HepG2 (cell line): ENCODE data around the gene MACROD2. TPM values are rescaled to one million over a fixed set of nuclear protein-coding genes. Genes with fewer than 3 reads are reported as not detected.

Experiments
- ATRX ChIP-seq: sonication (generic); formaldehyde crosslinking; IDR thresholded peaks from 2 replicates; pipeline ENCODE4 v1.4.0; 2020; ENCODE audit warnings: missing genetic modification reagents, borderline replicate concordance
- CHD4 ChIP-seq: fragments of 200-600 bp; sonication (generic); IDR thresholded peaks from 2 replicates; pipeline ENCODE4 v1.7.0; 2017; ENCODE audit warnings: mild to moderate bottlenecking, low read length, borderline replicate concordance
- ELF3 ChIP-seq: IDR thresholded peaks from 2 replicates; pipeline ENCODE4 v1.6.1; 2016; ENCODE audit warnings: missing genetic modification reagents, missing compliant biosample characterization
- GZF1 ChIP-seq: sonication (generic); formaldehyde crosslinking; IDR thresholded peaks from 2 replicates; pipeline ENCODE4 v1.5.1; 2020; ENCODE audit warnings: mild to moderate bottlenecking, missing genetic modification reagents
- MIXL1 ChIP-seq: IDR thresholded peaks from 2 replicates; pipeline ENCODE4 v1.6.1; 2016
- NPAS2 ChIP-seq: sonication (generic); formaldehyde crosslinking; IDR thresholded peaks from 2 replicates; pipeline ENCODE4 v1.8.0; 2022; ENCODE audit warnings: mild to moderate bottlenecking, missing genetic modification reagents, borderline replicate concordance
- NR2F1 ChIP-seq, 2 experiments: fragments of 450-650 bp in 1 of 2; formaldehyde crosslinking in 1 of 2; IDR thresholded peaks; 2 replicates each; pipeline versions ENCODE4 v1.5.0 to v1.6.1; 2016 to 2020; ENCODE audit warnings: mild to moderate bottlenecking in 1 of 2, missing compliant biosample characterization in 1 of 2, missing genetic modification reagents in 1 of 2, moderate library complexity in 1 of 2
- PHF21A ChIP-seq: sonication (generic); formaldehyde crosslinking; IDR thresholded peaks from 2 replicates; pipeline ENCODE4 v1.5.0; 2020; ENCODE audit warnings: mild to moderate bottlenecking, missing genetic modification reagents
- REL ChIP-seq: sonication (generic); formaldehyde crosslinking; conservative IDR thresholded peaks from 2 replicates; pipeline ENCODE4 v1.8.0; 2022; ENCODE audit warnings: mild to moderate bottlenecking, missing genetic modification reagents, moderate library complexity
- SMAD3 ChIP-seq: sonication (generic); formaldehyde crosslinking; IDR thresholded peaks from 2 replicates; pipeline ENCODE4 v1.4.0; 2020; ENCODE audit warnings: missing genetic modification reagents
- SMAD9 ChIP-seq: sonication (generic); formaldehyde crosslinking; IDR thresholded peaks from 2 replicates; pipeline ENCODE4 v1.5.1; 2020; ENCODE audit warnings: mild to moderate bottlenecking, missing genetic modification reagents
- SRSF9 ChIP-seq: fragments of 200-400 bp; formaldehyde crosslinking; IDR thresholded peaks from 2 replicates; pipeline ENCODE4 v1.6.1; 2018; ENCODE audit warnings: borderline replicate concordance, mild to moderate bottlenecking, low read depth, low read length; ENCODE audit not compliant: insufficient read depth, poor library complexity, severe bottlenecking
- ZBTB42 ChIP-seq: sonication (generic); formaldehyde crosslinking; IDR thresholded peaks from 2 replicates; pipeline ENCODE4 v1.5.0; 2020; ENCODE audit warnings: mild to moderate bottlenecking, missing genetic modification reagents
- ZNF44 ChIP-seq: sonication (generic); formaldehyde crosslinking; IDR thresholded peaks from 2 replicates; pipeline ENCODE4 v1.5.1; 2020; ENCODE audit warnings: mild to moderate bottlenecking, missing genetic modification reagents
- ZNF562 ChIP-seq: sonication (generic); formaldehyde crosslinking; IDR thresholded peaks from 2 replicates; pipeline ENCODE4 v1.8.0; 2022; ENCODE audit warnings: missing genetic modification reagents, borderline replicate concordance
- ZNF567 ChIP-seq: sonication (generic); formaldehyde crosslinking; IDR thresholded peaks from 2 replicates; pipeline ENCODE4 v1.8.1; 2023; ENCODE audit warnings: mild to moderate bottlenecking, missing genetic modification reagents, borderline replicate concordance
- polyA plus RNA-seq, 8 experiments: library from polyadenylated mRNA; depleted of rRNA in 3 of 8; stranded (reverse) in 7 of 8; unstranded in 1 of 8; fragments of >200 nt; fragmentation: Illumina TruSeq in 4 of 8; extraction: Trizol in 4 of 8; gene quantifications; 2 replicates each; pipeline versions ENCODE4 v1.2.1 to v1.2.3, GENCODE V29; 2011 to 2016; ENCODE audit warnings: low read depth in 4 of 8, missing spikeins in 1 of 8, mixed read lengths in 1 of 8; ENCODE audit not compliant: insufficient read depth in 1 of 8
- total RNA-seq, 5 experiments: library from RNA; depleted of rRNA; stranded (reverse); fragments of >200 nt; fragmentation: Illumina TruSeq; extraction: Trizol; gene quantifications; 2 replicates each; pipeline ENCODE4 v1.2.3, GENCODE V29; 2016; ENCODE audit warnings: low read depth in 1 of 5
- TF ChIP-seq, protein P1 (sequence below): sonication (generic); formaldehyde crosslinking; IDR thresholded peaks from 2 replicates; pipeline ENCODE4 v1.4.0; 2020; ENCODE audit warnings: mild to moderate bottlenecking, missing genetic modification reagents
- TF ChIP-seq, protein P2 (sequence below): sonication (generic); IDR thresholded peaks from 2 replicates; pipeline ENCODE4 v1.6.1; 2016; ENCODE audit warnings: low read depth, borderline replicate concordance
- TF ChIP-seq, protein P3 (sequence below): IDR thresholded peaks from 2 replicates; pipeline ENCODE4 v1.6.1; 2016; ENCODE audit warnings: missing genetic modification reagents, missing compliant biosample characterization
- TF ChIP-seq, protein P4 (sequence below): sonication (generic); formaldehyde crosslinking; IDR thresholded peaks from 2 replicates; pipeline ENCODE4 v1.5.1; 2020; ENCODE audit warnings: mild to moderate bottlenecking, moderate library complexity, missing genetic modification reagents
- TF ChIP-seq, protein P5 (sequence below): sonication (generic); formaldehyde crosslinking; IDR thresholded peaks from 2 replicates; pipeline ENCODE4 v1.8.0; 2022; ENCODE audit warnings: low read depth, missing genetic modification reagents
- TF ChIP-seq, protein P6 (sequence below), 2 experiments: sonication (generic) in 1 of 2; formaldehyde crosslinking in 1 of 2; IDR thresholded peaks; 2 replicates each; pipeline versions ENCODE4 v1.5.1 to v1.6.1; 2011 to 2020; ENCODE audit warnings: borderline replicate concordance in 1 of 2, low read depth in 1 of 2, low read length in 1 of 2, mild to moderate bottlenecking in 1 of 2, missing genetic modification reagents in 1 of 2, moderate library complexity in 1 of 2

MACROD2 gene
- total and polyA plus RNA-seq, 2 of the 13 experiments (the other 11 are each of a cell fraction or from before 2014, with no cell fraction given), result 0.13 to 0.51 TPM

DNA sequence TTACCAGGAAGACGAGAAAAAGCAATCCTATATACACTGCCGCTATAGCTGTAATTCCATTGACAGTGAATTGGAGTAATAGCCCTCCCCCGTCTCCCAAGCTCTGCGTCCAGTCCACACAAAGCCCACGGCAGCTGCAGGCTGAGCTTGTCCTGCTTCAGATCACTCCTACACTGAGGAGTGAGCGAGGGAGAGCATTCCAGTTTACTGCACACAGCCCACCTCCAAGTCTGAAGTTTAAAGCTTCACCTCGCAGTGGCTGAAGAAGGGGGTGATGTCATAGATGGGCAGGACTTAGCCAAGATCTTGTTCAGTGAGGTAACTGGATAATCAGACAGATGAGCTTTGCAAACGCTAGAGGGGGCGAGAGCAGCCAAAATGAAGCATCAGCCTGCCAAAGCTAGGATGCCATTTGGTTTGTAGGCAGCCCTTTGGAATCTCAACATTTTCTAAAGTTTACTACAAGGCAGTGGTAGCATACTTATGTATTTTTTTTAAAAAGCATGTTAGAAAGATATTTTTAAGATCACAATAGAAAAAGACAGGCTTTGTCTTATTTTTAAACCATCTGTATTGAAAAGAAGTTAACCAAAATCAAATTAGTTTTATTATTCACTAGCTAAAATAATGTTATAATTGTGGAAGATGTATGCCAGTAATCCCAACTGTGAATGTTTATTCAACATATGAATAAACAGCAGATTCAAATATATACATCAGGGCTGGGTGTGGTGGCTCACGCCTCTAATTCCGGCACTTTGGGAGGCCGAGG, 342.3 kb downstream of the MACROD2 start, which contains the start of gene FLRT3 (continued):
- TF ChIP-seq, protein P1, sequence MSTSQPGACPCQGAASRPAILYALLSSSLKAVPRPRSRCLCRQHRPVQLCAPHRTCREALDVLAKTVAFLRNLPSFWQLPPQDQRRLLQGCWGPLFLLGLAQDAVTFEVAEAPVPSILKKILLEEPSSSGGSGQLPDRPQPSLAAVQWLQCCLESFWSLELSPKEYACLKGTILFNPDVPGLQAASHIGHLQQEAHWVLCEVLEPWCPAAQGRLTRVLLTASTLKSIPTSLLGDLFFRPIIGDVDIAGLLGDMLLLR, result no peak
- TF ChIP-seq PHF21A (peak; percentile 53), CHD4 (no peak), ELF3 (CRISPR knock-in tag) (peak; percentile 81), NR2F1 (CRISPR knock-in tag; IDR thresholded peaks at IDR 0.05) (no peak), ZBTB42 (CRISPR knock-in tag) (no peak), SRSF9 (no peak), SMAD3 (peak; percentile 85), ATRX (CRISPR knock-in tag) (no peak), MIXL1 (CRISPR knock-in tag) (peak; percentile 92), SMAD9 (CRISPR knock-in tag) (no peak), ZNF567 (no peak), GZF1 (CRISPR knock-in tag) (no peak), NPAS2 (CRISPR knock-in tag) (no peak), ZNF562 (CRISPR knock-in tag) (no peak), ZNF44 (CRISPR knock-in tag) (no peak), REL (no peak)
- TF ChIP-seq, protein P2, sequence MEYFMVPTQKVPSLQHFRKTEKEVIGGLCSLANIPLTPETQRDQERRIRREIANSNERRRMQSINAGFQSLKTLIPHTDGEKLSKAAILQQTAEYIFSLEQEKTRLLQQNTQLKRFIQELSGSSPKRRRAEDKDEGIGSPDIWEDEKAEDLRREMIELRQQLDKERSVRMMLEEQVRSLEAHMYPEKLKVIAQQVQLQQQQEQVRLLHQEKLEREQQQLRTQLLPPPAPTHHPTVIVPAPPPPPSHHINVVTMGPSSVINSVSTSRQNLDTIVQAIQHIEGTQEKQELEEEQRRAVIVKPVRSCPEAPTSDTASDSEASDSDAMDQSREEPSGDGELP, result peak; percentile 12; the same call in 1 of the 2 replicates
- TF ChIP-seq, protein P3, sequence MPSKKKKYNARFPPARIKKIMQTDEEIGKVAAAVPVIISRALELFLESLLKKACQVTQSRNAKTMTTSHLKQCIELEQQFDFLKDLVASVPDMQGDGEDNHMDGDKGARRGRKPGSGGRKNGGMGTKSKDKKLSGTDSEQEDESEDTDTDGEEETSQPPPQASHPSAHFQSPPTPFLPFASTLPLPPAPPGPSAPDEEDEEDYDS, result peak; percentile 92
- TF ChIP-seq, protein P4, sequence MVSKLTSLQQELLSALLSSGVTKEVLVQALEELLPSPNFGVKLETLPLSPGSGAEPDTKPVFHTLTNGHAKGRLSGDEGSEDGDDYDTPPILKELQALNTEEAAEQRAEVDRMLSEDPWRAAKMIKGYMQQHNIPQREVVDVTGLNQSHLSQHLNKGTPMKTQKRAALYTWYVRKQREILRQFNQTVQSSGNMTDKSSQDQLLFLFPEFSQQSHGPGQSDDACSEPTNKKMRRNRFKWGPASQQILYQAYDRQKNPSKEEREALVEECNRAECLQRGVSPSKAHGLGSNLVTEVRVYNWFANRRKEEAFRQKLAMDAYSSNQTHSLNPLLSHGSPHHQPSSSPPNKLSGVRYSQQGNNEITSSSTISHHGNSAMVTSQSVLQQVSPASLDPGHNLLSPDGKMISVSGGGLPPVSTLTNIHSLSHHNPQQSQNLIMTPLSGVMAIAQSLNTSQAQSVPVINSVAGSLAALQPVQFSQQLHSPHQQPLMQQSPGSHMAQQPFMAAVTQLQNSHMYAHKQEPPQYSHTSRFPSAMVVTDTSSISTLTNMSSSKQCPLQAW (CRISPR knock-in tag), result no peak
- TF ChIP-seq, protein P5, sequence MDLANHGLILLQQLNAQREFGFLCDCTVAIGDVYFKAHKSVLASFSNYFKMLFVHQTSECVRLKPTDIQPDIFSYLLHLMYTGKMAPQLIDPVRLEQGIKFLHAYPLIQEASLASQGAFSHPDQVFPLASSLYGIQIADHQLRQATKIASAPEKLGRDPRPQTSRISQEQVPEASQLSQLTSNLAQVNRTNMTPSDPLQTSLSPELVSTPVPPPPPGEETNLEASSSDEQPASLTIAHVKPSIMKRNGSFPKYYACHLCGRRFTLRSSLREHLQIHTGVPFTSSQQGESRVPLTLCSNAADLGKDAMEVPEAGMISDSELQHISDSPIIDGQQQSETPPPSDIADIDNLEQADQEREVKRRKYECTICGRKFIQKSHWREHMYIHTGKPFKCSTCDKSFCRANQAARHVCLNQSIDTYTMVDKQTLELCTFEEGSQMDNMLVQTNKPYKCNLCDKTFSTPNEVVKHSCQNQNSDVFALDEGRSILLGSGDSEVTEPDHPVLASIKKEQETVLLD, result no peak
- TF ChIP-seq, protein P6, sequence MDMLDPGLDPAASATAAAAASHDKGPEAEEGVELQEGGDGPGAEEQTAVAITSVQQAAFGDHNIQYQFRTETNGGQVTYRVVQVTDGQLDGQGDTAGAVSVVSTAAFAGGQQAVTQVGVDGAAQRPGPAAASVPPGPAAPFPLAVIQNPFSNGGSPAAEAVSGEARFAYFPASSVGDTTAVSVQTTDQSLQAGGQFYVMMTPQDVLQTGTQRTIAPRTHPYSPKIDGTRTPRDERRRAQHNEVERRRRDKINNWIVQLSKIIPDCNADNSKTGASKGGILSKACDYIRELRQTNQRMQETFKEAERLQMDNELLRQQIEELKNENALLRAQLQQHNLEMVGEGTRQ (IDR thresholded peaks at IDR 0.05; ENCODE audit: low read depth, low read length), result no peak
- TF ChIP-seq, protein P6 (CRISPR knock-in tag; IDR thresholded peaks at IDR 0.05; ENCODE audit: borderline replicate concordance), result no peak
